NCI-H226 (cell line): Measurements from ENCODE around the gene ZFP57.
"Not testable (repeated sequence)": the region's sequence is repeated elsewhere in the genome, so short reads cannot be mapped to it uniquely, and the experiment has no call there.

ENCODE experiments used
- DNase-seq: peaks from one replicate; pipeline ENCODE4 v3.0.0-alpha.2; 2015

Gene ZFP57

GRCh38 chr6:29694637-29695036 is 13.7 kb upstream of the ZFP57 start:
- no peak for DNase-seq

GRCh38 chr6:29685718-29686326 is 4.9 kb upstream of the ZFP57 start:
- no peak for DNase-seq

- DNase-seq, result peak; percentile 30
These were observed 859 bp upstream of the ZFP57 start for GRCh38 chr6:29681811-29682210.

GRCh38 chr6:29680416-29680815 is 536 bp downstream of the ZFP57 start:
- no peak for DNase-seq

- no peak for DNase-seq
These were observed 990 bp downstream of the ZFP57 start for GRCh38 chr6:29679962-29680361.

GRCh38 chr6:29678114-29678513 is 2.8 kb downstream of the ZFP57 start:
- DNase-seq, result peak; percentile 62

GRCh38 chr6:29676981-29677601 is 3.9 kb downstream of the ZFP57 start:
- DNase-seq, result peak; percentile 49

GRCh38 chr6:29675561-29675960 is 5.4 kb downstream of the ZFP57 start:
- no peak for DNase-seq

- DNase-seq, result no peak
These were observed 6.9 kb downstream of the ZFP57 start for GRCh38 chr6:29674008-29674407.

GRCh38 chr6:29673161-29673560 is 7.8 kb downstream of the ZFP57 start:
- no peak for DNase-seq

GRCh38 chr6:29672116-29672515 is 8.8 kb downstream of the ZFP57 start:
- not testable (repeated sequence) for DNase-seq

GRCh38 chr6:29671026-29671425 is 9.9 kb downstream of the ZFP57 start:
- DNase-seq, result no peak

GRCh38 chr6:29667158-29667557 is 13.8 kb downstream of the ZFP57 start:
- no peak for DNase-seq

- no peak for DNase-seq
These were observed 14.2 kb downstream of the ZFP57 start for GRCh38 chr6:29666826-29667130.

GRCh38 chr6:29665942-29666825 is 14.8 kb downstream of the ZFP57 start:
- DNase-seq, result no peak

- no peak for DNase-seq
These were observed 17.5 kb downstream of the ZFP57 start for GRCh38 chr6:29663300-29664042.

- DNase-seq, result not testable (repeated sequence)
These were observed 19.3 kb downstream of the ZFP57 start for GRCh38 chr6:29661502-29662141.

GRCh38 chr6:29661071-29661470 is 19.9 kb downstream of the ZFP57 start:
- DNase-seq, result no peak

- DNase-seq, result no peak
These were observed 24.2 kb downstream of the ZFP57 start, which contains the start of gene MOG for GRCh38 chr6:29656798-29657197. Gene MOG (plus strand): TSS chr6:29657092. CDS start chr6:29657210, 118 bp downstream.

GRCh38 chr6:29656157-29656556 is 24.8 kb downstream of the ZFP57 start:
- no peak for DNase-seq

- no peak for DNase-seq
These were observed 25.3 kb downstream of the ZFP57 start for GRCh38 chr6:29655658-29656057.

- DNase-seq, result peak; percentile 41
These were observed 27.4 kb downstream of the ZFP57 start for GRCh38 chr6:29653452-29654038.
